ENCODE results near the gene NEURL1. TPM values are rescaled to one million over a fixed set of nuclear protein-coding genes. Genes with fewer than 3 reads are reported as not detected.

NEURL1 gene
- total and polyA plus RNA-seq, 8 donors: 11.0 to 69.9 (median 18.6) TPM

DNA sequence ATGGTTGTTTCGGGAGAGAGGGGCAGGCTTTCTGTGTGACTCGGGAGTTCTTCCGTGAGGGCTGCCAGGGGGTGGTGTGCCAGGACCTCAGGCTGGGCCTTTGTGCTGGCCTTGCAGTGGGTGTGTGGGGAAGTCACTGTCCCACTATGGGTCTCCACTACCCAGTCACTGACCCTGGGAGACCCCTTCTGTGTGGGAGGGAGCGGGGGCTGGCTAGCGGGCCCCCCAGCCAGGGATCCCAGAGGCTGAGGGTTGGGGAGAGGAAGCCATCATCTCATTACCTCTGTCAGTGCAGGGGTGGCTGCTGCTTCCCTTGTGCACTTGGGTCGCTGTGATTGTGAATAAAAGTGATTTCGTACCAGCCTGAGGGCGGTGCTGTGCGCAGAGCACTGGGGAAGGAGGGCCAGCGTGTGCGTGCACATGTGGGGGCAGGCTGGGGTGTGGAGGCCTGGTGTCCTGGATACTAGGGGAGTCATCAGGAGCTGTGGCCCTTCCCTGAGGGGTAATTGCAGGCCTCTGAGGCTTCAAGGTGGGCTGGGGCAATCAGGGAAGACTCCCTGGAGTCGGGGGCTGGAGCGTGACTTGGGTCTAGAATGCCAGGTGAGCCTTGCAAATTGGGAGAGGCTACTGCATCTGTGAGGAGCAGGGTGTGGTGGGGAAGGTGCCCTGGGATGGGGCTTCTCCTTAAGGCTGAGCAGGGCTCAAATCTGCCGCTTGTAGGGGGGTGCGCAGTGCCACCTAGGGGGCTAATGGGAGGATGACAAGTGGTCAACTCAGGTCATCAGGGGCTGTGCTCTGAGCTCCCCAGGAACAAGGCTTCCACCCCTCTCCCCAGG is 98.9 kb downstream of the NEURL1 start:
- ATAC-seq: peak; percentile 76 to 86 (median 78)
- H3K27ac ChIP-seq: no peak overlapping the region
- H3K36me3 ChIP-seq: no peaks in the 10 kb centered on the region
- H3K4me1 ChIP-seq: no peaks in the 10 kb centered on the region
- DNase-seq: peak in 4 of 6 donors; percentile 33 to 80 (median 58)
- TF ChIP-seq, protein P1, sequence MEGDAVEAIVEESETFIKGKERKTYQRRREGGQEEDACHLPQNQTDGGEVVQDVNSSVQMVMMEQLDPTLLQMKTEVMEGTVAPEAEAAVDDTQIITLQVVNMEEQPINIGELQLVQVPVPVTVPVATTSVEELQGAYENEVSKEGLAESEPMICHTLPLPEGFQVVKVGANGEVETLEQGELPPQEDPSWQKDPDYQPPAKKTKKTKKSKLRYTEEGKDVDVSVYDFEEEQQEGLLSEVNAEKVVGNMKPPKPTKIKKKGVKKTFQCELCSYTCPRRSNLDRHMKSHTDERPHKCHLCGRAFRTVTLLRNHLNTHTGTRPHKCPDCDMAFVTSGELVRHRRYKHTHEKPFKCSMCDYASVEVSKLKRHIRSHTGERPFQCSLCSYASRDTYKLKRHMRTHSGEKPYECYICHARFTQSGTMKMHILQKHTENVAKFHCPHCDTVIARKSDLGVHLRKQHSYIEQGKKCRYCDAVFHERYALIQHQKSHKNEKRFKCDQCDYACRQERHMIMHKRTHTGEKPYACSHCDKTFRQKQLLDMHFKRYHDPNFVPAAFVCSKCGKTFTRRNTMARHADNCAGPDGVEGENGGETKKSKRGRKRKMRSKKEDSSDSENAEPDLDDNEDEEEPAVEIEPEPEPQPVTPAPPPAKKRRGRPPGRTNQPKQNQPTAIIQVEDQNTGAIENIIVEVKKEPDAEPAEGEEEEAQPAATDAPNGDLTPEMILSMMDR (IDR thresholded peaks at IDR 0.05): peak in 3 of 4 donors; percentile 30 to 59 (median 57)
- H3K27me3 ChIP-seq: no peaks in the 10 kb centered on the region
- H3K9me3 ChIP-seq: no peaks in the 10 kb centered on the region
- H3K4me3 ChIP-seq: no peak overlapping the region
- intact Hi-C loops (cut with DNase I): no loop called here
- no peak for FAIRE-seq
- WGBS, 2 donors: 78 to 82% methylated on average over 15 of the region's 15 CpGs

DNA sequence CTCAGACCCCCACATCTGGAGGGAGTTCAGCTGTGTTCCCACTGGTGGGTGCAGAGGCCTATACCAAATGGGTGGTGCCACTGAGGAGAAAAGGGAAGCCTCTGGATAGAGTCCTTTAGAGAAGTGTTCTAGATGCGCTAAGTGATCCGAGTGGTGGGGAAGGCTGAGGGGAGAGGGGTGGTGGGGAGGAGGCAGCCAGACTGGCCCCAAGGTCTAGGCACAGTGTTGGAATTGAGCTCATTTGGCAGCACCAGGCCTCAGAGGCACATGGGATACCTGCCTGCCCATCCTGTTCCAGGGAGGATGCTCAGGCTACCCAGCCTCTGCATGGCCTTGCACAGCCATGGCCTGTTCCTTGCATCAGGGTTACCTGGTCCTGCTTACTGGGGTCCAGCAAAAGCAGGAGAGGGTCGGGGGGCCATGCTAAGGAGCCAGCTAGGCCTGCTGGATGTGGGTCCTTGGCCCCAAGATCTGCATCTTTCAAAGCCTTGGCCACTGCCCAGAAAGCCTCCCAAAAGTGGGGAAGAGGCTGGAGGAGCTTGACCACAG is 99.6 kb downstream of the NEURL1 start:
- TF ChIP-seq, protein P1 (IDR thresholded peaks at IDR 0.05): peak in 1 of 4 donors; percentile 4
- FAIRE-seq (no peak), DNase-seq (no peak), ATAC-seq (no peak)
- no peaks in the 10 kb centered on the region for H3K27me3 ChIP-seq
- H3K4me3 ChIP-seq: no peak overlapping the region
- H3K4me1 ChIP-seq: no peaks in the 10 kb centered on the region
- WGBS, 2 donors: 76 to 85% methylated on average over 3 of the region's 3 CpGs
- no peak overlapping the region for H3K27ac ChIP-seq
- no peaks in the 10 kb centered on the region for H3K36me3 ChIP-seq
- intact Hi-C loops (cut with DNase I): no loop called here
- no peaks in the 10 kb centered on the region for H3K9me3 ChIP-seq

DNA sequence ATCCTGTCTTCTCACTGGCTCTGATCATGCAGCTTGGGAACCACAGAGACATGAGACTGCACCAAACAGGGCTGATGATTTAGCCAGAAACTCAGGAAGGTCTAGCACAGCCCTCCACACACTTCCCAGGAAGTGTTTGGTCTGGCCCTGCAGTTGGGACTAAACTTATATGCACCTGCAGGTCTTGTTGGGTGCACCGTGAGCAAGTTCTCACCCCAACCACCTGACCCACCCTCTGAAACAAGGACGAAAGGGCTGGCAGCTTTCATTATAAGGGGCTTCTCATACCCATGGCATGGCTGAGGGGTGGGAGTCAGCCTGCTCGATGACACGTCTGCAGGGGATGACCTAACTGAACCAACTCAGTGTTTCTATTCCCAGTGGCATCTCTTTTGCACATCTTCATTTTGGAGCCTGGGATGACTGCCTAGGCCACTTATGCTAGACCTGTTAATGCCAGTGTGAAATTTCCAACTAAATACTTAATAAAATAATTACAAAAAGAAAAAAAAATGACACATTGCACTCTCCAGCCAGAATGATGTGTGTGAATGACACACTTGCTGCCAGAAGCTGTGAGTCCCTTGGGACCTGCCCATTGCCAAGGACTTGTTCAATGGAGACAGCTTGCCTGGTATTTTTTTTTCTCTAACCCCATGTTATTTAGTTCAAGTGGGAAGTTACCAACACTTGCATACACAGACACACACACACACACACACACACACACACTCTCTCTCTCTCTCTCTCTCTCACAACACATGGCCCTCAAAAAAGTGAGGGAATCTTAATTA is 102.6 kb downstream of the NEURL1 start:
- no peak overlapping the region for H3K4me3 ChIP-seq
- intact Hi-C loops (cut with DNase I): loop anchor here in 1 of 3 donors (5.0 kb wide), 1 partner anchor 179 kb away; no protein-coding TSS in a partner anchor
- H3K4me1 ChIP-seq: no peaks in the 10 kb centered on the region
- no peaks in the 10 kb centered on the region for H3K36me3 ChIP-seq
- no peak for FAIRE-seq
- no peaks in the 10 kb centered on the region for H3K27me3 ChIP-seq
- H3K9me3 ChIP-seq: no peaks in the 10 kb centered on the region
- 76 to 83% methylated on average over 4 of the region's 4 CpGs for WGBS, 2 donors
- no peak for ATAC-seq
- no peak overlapping the region for H3K27ac ChIP-seq
- DNase-seq: peak in 1 of 6 donors; percentile 19
- TF ChIP-seq, protein P1 (IDR thresholded peaks at IDR 0.05): no peak

DNA sequence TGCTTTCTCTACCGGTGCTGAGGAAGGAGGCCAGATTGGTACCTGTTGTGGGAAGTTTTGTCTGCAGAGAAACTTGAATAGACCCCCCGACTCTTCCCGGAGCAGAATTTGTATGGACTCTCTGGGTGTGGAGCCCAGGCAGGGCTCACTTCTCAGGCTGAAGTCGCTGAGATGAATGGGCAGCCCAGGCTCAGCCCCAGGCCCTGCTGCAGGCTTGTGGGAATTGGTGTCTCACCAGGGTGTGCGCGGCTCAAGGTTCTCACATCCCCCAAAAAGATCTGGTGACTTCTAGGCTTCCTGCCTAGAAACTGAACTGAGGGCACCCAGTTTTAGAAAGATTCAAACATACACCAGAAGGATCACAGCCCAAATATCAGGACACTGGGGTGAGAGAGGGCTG is 103.5 kb downstream of the NEURL1 start:
- H3K27me3 ChIP-seq: no peaks in the 10 kb centered on the region
- H3K36me3 ChIP-seq: no peaks in the 10 kb centered on the region
- TF ChIP-seq, protein P1 (IDR thresholded peaks at IDR 0.05): no peak
- no peak overlapping the region for H3K27ac ChIP-seq
- intact Hi-C loops (cut with DNase I): loop anchor here in 1 of 3 donors (5.0 kb wide), 1 partner anchor 180 kb away; no protein-coding TSS in a partner anchor
- H3K4me1 ChIP-seq: no peaks in the 10 kb centered on the region
- whole genome bisulfite sequencing, 2 donors: 73 to 82% methylated on average over 6 of the region's 6 CpGs
- H3K9me3 ChIP-seq: no peaks in the 10 kb centered on the region
- FAIRE-seq: no peak
- no peak for ATAC-seq
- DNase-seq: peak in 1 of 6 donors; percentile 24
- H3K4me3 ChIP-seq: no peak overlapping the region

Measured in pancreas (tissue), 10 donors.